ENCODE measurements around the gene AOC3. TPM values are rescaled to one million over a fixed set of nuclear protein-coding genes. Genes with fewer than 3 reads are reported as not detected.
"Not testable (repeated sequence)": the region's sequence is repeated elsewhere in the genome, so short reads cannot be mapped to it uniquely, and the experiment has no call there.

The AOC3 gene
- total and polyA plus RNA-seq, 7 experiments from 2014 or later, result 0.98 to 2.0 (median 1.1) TPM; not detected in 2

GRCh38 chr17:42846594-42847280 lies 4.3 kb upstream of the AOC3 start:
- Histone ChIP-seq H3K36me3 (ENCODE audit: control insufficient read depth in 2 of 3, insufficient read depth in 3 of 3, low read length in 3 of 3) (peaks cover 10 to 43% (median 15%) of the 10 kb centered on the region in 3 experiments), H3K27ac (ENCODE audit: low read depth, low read length) (no peak overlapping the region), H3K9me3 (ENCODE audit: control insufficient read depth in 2 of 3, low read length in 3 of 3) (no peaks in the 10 kb centered on the region), H3K4me3 (ENCODE audit: low read length) (no peak overlapping the region), H3K27me3 (ENCODE audit: control insufficient read depth in 2 of 2, insufficient read depth in 2 of 2, low read length in 2 of 2) (no peaks in the 10 kb centered on the region), H3K4me1 (ENCODE audit: control insufficient read depth in 2 of 2, insufficient read depth in 2 of 2, low read length in 2 of 2) (no peaks in the 10 kb centered on the region)
- peak; percentile 21 for ATAC-seq
- H3K36me3 Mint-ChIP-seq, result peaks cover 0 to 22% (median 9%) of the 10 kb centered on the region in 5 donors
- H3K4me1 Mint-ChIP-seq, result peaks cover 0 to 10% (median 0%) of the 10 kb centered on the region in 7 donors
- peaks cover 0 to 5% (median 0%) of the 10 kb centered on the region in 5 donors for H3K27me3 Mint-ChIP-seq
- peak overlapping the region in 4 of 9 donors; percentile 36 to 67 (median 42) for H3K27ac Mint-ChIP-seq
- DNase-seq, result no peak
- intact Hi-C loops (cut with micrococcal nuclease), result no loop called here
- no peak overlapping the region for H3K4me3 Mint-ChIP-seq
- peaks cover 0 to 2% (median 0%) of the 10 kb centered on the region in 11 donors for H3K9me3 Mint-ChIP-seq
- ChIA-PET POLR2A (interaction anchor here (0.6 to 1.4 kb wide), 2 partner anchors 12 to 861 kb away, joined by 3 read pairs; no protein-coding TSS in a partner anchor), CTCF (no interaction called here)

GRCh38 chr17:42848093-42848492 lies 2.9 kb upstream of the AOC3 start:
- intact Hi-C loops (cut with micrococcal nuclease), result no loop called here
- Histone ChIP-seq H3K27me3 (ENCODE audit: control insufficient read depth in 2 of 2, insufficient read depth in 2 of 2, low read length in 2 of 2) (no peaks in the 10 kb centered on the region), H3K4me1 (ENCODE audit: control insufficient read depth in 2 of 2, insufficient read depth in 2 of 2, low read length in 2 of 2) (no peaks in the 10 kb centered on the region), H3K36me3 (ENCODE audit: control insufficient read depth in 2 of 3, insufficient read depth in 3 of 3, low read length in 3 of 3) (peaks cover 0 to 30% (median 8%) of the 10 kb centered on the region in 3 experiments), H3K9me3 (ENCODE audit: control insufficient read depth in 2 of 3, low read length in 3 of 3) (no peaks in the 10 kb centered on the region), H3K4me3 (ENCODE audit: low read length) (no peak overlapping the region), H3K27ac (ENCODE audit: low read depth, low read length) (no peak overlapping the region)
- no peak overlapping the region for H3K27ac Mint-ChIP-seq
- POLR2A ChIA-PET, result no interaction called here
- no peak for ATAC-seq
- peaks cover 0 to 5% (median 0%) of the 10 kb centered on the region in 5 donors for H3K27me3 Mint-ChIP-seq
- H3K4me1 Mint-ChIP-seq, result peaks cover 0 to 10% (median 0%) of the 10 kb centered on the region in 7 donors
- no peak for DNase-seq
- CTCF ChIA-PET, result interaction anchor here (0.7 kb wide), 1 partner anchor 24 kb away, joined by 3 read pairs; the partner anchor contains the start of gene BECN1
- peaks cover 0 to 2% (median 0%) of the 10 kb centered on the region in 11 donors for H3K9me3 Mint-ChIP-seq
- no peak overlapping the region for H3K4me3 Mint-ChIP-seq
- peaks cover 0 to 12% (median 5%) of the 10 kb centered on the region in 5 donors for H3K36me3 Mint-ChIP-seq

- no peak overlapping the region for H3K4me3 Mint-ChIP-seq
- H3K9me3 Mint-ChIP-seq, result no peaks in the 10 kb centered on the region
- intact Hi-C loops (cut with micrococcal nuclease), result no loop called here
- Histone ChIP-seq H3K4me1 (ENCODE audit: control insufficient read depth in 2 of 2, insufficient read depth in 2 of 2, low read length in 2 of 2) (no peaks in the 10 kb centered on the region), H3K27ac (ENCODE audit: low read depth, low read length) (no peak overlapping the region), H3K27me3 (ENCODE audit: control insufficient read depth in 2 of 2, insufficient read depth in 2 of 2, low read length in 2 of 2) (no peaks in the 10 kb centered on the region), H3K36me3 (ENCODE audit: control insufficient read depth in 2 of 3, insufficient read depth in 3 of 3, low read length in 3 of 3) (peaks cover 0 to 20% (median 0%) of the 10 kb centered on the region in 3 experiments), H3K9me3 (ENCODE audit: control insufficient read depth in 2 of 3, low read length in 3 of 3) (no peaks in the 10 kb centered on the region), H3K4me3 (ENCODE audit: low read length) (no peak overlapping the region)
- peaks cover 0 to 12% (median 0%) of the 10 kb centered on the region in 7 donors for H3K4me1 Mint-ChIP-seq
- H3K27me3 Mint-ChIP-seq, result peaks cover 0 to 8% (median 0%) of the 10 kb centered on the region in 5 donors
- H3K36me3 Mint-ChIP-seq, result peaks cover 0 to 8% (median 0%) of the 10 kb centered on the region in 5 donors
- no peak overlapping the region for H3K27ac Mint-ChIP-seq
- DNase-seq (no peak), ATAC-seq (no peak)
- ChIA-PET CTCF (no interaction called here), POLR2A (no interaction called here)
Observed at GRCh38 chr17:42849031-42849430, 2.0 kb upstream of the AOC3 start.

GRCh38 chr17:42849451-42850181 lies 1.4 kb upstream of the AOC3 start:
- Mint-ChIP-seq H3K36me3 (peaks cover 0 to 6% (median 0%) of the 10 kb centered on the region in 5 donors), H3K27ac (no peak overlapping the region), H3K27me3 (peaks cover 0 to 8% (median 0%) of the 10 kb centered on the region in 5 donors), H3K9me3 (no peaks in the 10 kb centered on the region), H3K4me3 (no peak overlapping the region), H3K4me1 (peaks cover 0 to 10% (median 0%) of the 10 kb centered on the region in 7 donors)
- POLR2A ChIA-PET, result no interaction called here
- DNase-seq (no peak), ATAC-seq (no peak)
- no peaks in the 10 kb centered on the region for H3K9me3 ChIP-seq (ENCODE audit: control insufficient read depth in 2 of 3, low read length in 3 of 3)
- no peaks in the 10 kb centered on the region for H3K27me3 ChIP-seq (ENCODE audit: control insufficient read depth in 2 of 2, insufficient read depth in 2 of 2, low read length in 2 of 2)
- CTCF ChIA-PET, result no interaction called here
- no peak overlapping the region for H3K27ac ChIP-seq (ENCODE audit: low read depth, low read length)
- H3K36me3 ChIP-seq (ENCODE audit: control insufficient read depth in 2 of 3, insufficient read depth in 3 of 3, low read length in 3 of 3), result peaks cover 0 to 15% (median 0%) of the 10 kb centered on the region in 3 experiments
- H3K4me1 ChIP-seq (ENCODE audit: control insufficient read depth in 2 of 2, insufficient read depth in 2 of 2, low read length in 2 of 2), result no peaks in the 10 kb centered on the region
- no peak overlapping the region for H3K4me3 ChIP-seq (ENCODE audit: low read length)
- intact Hi-C loops (cut with micrococcal nuclease), result no loop called here

- ATAC-seq; H3K4me3 ChIP-seq (ENCODE audit: low read length); intact Hi-C loops (cut with micrococcal nuclease); H3K4me1 ChIP-seq (ENCODE audit: control insufficient read depth in 2 of 2, insufficient read depth in 2 of 2, low read length in 2 of 2); H3K4me3 Mint-ChIP-seq; DNase-seq; H3K4me1 Mint-ChIP-seq; H3K9me3 Mint-ChIP-seq; H3K27me3 ChIP-seq (ENCODE audit: control insufficient read depth in 2 of 2, insufficient read depth in 2 of 2, low read length in 2 of 2); CTCF ChIA-PET; H3K27ac Mint-ChIP-seq; POLR2A ChIA-PET; H3K27ac ChIP-seq (ENCODE audit: low read depth, low read length); H3K36me3 Mint-ChIP-seq; H3K36me3 ChIP-seq (ENCODE audit: control insufficient read depth in 2 of 3, insufficient read depth in 3 of 3, low read length in 3 of 3); H3K9me3 ChIP-seq (ENCODE audit: control insufficient read depth in 2 of 3, low read length in 3 of 3); H3K27me3 Mint-ChIP-seq: not testable (repeated sequence)
Observed at GRCh38 chr17:42851371-42852240, 607 bp downstream of the AOC3 start.

GRCh38 chr17:42852351-42852750 lies 1.4 kb downstream of the AOC3 start:
- Histone ChIP-seq H3K4me1 (ENCODE audit: control insufficient read depth in 2 of 2, insufficient read depth in 2 of 2, low read length in 2 of 2) (no peaks in the 10 kb centered on the region), H3K27me3 (ENCODE audit: control insufficient read depth in 2 of 2, insufficient read depth in 2 of 2, low read length in 2 of 2) (no peaks in the 10 kb centered on the region), H3K9me3 (ENCODE audit: control insufficient read depth in 2 of 3, low read length in 3 of 3) (no peaks in the 10 kb centered on the region), H3K4me3 (ENCODE audit: low read length) (no peak overlapping the region), H3K27ac (ENCODE audit: low read depth, low read length) (no peak overlapping the region), H3K36me3 (ENCODE audit: control insufficient read depth in 2 of 3, insufficient read depth in 3 of 3, low read length in 3 of 3) (no peaks in the 10 kb centered on the region)
- intact Hi-C loops (cut with micrococcal nuclease), result no loop called here
- no peak overlapping the region for H3K27ac Mint-ChIP-seq
- ChIA-PET POLR2A (no interaction called here), CTCF (no interaction called here)
- ATAC-seq (no peak), DNase-seq (no peak)
- H3K9me3 Mint-ChIP-seq, result no peaks in the 10 kb centered on the region
- H3K36me3 Mint-ChIP-seq, result no peaks in the 10 kb centered on the region
- peaks cover 0 to 4% (median 0%) of the 10 kb centered on the region in 7 donors for H3K4me1 Mint-ChIP-seq
- peaks cover 0 to 11% (median 0%) of the 10 kb centered on the region in 5 donors for H3K27me3 Mint-ChIP-seq
- H3K4me3 Mint-ChIP-seq, result no peak overlapping the region

All from naive thymus-derived CD4-positive, alpha-beta T cell (primary cell).